HG03045 (cell line): ENCODE measurements around the gene NAALADL2.
"Not testable (repeated sequence)": the region's sequence is repeated elsewhere in the genome, so short reads cannot be mapped to it uniquely, and the experiment has no call there.

Experiments
- ATAC-seq: cut with Tn5 transposase; IDR thresholded peaks from one replicate; pipeline ENCODE4 v1.9.1; 2021; ENCODE audit warnings: mild to moderate bottlenecking, moderate library complexity; ENCODE audit not compliant: unreplicated experiment

Gene NAALADL2

DNA sequence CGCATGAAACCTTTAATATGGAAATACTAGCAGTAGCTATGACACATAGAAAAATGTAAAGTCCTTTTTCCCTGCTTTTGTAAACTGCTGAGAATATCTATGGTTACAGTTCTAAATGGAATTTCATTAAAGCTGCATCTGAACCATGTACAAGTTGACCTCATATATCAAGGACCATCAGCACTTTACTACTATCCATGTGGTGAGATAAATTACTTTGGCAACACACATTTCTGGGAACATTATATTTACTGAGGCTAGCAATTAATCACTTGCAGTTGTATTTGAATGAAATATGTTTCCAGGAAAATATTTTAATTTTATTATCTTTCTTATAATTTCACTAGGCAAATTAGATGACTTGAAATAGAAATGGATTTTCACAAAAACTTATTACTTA is 545.5 kb downstream of the NAALADL2 start:
- ATAC-seq: no peak

DNA sequence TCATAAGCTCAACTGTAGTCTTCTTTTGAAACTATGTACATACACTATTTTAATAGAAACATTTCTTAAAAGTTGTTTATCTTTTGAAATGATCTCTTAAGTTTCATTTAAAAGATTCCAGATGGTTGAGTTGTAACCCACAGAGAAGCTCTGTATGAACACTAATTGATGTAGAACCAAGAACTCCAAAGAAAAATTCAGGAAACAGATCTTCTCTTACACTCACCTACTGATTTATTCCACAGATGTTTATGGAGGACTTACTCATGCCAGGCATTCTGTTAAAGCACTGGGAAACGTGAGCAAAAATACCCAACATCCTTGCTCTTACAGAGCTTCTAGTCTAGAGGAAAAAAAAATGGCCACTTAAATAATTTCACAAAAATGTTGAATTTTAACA is 551.1 kb downstream of the NAALADL2 start:
- no peak for ATAC-seq

GRCh38 chr3:175411405-175411804 is 552.3 kb downstream of the NAALADL2 start:
- no peak for ATAC-seq

DNA sequence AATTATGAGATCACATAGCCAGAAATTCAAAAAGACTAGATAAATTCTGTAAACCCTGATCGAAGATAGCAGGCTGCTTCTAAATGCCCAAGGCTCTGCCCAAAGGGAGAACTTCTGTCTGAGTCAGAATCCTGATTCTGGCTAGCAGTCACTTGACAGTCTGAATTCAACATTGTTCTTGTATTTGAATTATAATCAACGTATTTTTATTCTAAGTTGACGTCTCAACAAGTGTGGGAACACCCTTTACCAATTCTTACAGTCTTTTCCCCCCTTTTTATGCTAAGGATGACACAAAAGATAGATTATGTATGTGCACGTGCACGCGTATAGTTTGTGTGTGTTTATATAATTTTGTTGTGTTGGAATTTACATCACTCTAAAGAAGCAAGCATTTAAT is 552.8 kb downstream of the NAALADL2 start:
- ATAC-seq: no peak

- no peak for ATAC-seq
These were observed 554.8 kb downstream of the NAALADL2 start for GRCh38 chr3:175413926-175414325.

- no peak for ATAC-seq
These were observed 557.5 kb downstream of the NAALADL2 start for GRCh38 chr3:175416600-175416999.

GRCh38 chr3:175417426-175417825 is 558.3 kb downstream of the NAALADL2 start:
- no peak for ATAC-seq

GRCh38 chr3:175421902-175422301 is 562.8 kb downstream of the NAALADL2 start:
- ATAC-seq: no peak

GRCh38 chr3:175422744-175423143 is 563.6 kb downstream of the NAALADL2 start:
- no peak for ATAC-seq

DNA sequence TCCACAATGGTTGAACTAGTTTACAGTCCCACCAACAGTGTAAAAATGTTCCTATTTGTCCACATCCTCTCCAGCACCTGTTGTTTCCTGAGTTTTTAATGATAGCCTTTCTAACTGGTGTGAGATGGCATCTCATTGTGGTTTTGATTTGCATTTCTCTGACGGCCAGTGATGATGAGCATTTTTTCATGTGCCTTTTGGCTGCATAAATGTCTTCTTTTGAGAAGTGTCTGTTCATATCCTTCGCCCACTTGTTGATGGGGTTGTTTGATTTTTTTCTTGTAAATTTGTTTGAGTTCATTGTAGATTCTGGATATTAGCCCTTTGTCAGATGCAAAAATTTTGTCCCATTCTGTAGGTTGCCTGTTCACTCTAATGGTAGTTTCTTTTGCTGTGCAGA is 564.7 kb downstream of the NAALADL2 start:
- ATAC-seq: not testable (repeated sequence)

DNA sequence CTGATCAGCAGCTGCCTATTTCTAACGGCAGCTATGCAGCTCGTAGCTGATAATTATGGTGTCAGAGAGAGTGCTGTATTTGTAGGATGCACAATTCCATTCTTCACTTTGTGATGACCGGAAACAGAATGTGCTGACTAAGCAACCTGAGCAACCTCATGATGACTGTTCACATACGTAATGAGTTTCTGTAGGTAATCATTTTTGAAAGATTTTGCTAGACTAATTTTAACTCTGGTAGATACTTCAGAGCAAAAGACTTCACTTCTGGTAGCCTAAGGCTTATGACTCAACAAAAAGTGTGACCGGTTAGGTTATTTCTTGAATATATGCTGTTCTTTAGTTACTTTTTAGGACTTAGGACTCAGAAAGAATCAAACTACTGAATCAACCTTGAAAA is 567.7 kb downstream of the NAALADL2 start:
- no peak for ATAC-seq

- ATAC-seq: no peak
These were observed 569.3 kb downstream of the NAALADL2 start for GRCh38 chr3:175428466-175428865.

DNA sequence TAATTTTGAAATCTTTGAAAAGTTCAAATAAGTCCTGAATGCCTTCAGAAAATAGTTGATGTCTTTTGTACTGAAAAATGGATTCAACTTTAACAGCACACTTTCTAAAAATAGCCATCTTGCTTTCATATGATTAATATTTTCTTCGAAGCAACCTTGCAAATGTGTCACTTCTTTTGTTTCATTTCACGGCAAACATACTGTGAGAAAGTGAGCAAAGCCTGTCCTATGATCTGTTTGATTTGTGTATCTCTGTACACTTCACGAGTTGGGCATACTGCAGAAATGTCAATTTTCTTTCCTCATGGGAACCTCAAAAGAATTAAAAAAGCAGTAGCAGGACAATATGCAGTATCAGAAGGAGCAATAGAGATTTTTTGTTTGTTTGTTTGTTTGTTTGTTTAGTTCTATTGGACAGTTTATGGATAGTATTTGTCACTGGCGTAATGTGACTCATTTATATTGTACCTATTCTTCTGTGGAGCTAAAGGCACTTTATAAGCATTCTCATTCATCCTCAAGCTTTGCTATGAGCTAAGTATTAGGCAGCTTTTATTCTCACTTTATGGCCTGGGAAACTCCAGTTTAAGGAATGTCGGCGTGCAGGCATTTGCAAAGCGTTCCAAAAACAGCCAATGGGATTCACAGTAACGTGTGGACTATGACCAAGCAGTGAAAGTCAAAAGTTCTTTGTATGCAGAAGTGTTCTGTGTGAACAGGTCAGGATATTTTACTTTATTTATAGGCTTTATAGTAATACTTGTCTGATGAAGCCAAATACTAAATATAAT is 572.0 kb downstream of the NAALADL2 start:
- ATAC-seq: no peak

GRCh38 chr3:175432376-175433025 is 573.4 kb downstream of the NAALADL2 start:
- no peak for ATAC-seq

GRCh38 chr3:175433026-175433674 is 574.0 kb downstream of the NAALADL2 start:
- no peak for ATAC-seq

DNA sequence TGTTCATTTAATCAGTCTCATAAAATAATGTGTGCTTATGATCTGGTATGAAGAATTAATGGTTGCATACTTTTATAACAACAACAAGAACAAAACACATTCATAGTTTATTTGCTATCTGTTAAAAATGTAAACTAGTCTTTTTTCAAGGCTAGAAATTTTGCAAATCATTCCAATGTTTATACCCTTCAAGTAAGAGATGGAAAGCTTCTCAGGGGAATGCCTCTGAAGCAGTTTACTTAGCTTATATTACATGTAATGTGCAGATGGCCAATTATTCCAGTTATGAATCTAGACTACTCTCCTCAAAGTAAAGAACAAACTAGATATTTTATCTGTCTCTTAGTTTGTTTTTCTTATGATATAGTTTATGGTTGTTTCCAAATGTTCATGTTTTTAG is 575.4 kb downstream of the NAALADL2 start:
- no peak for ATAC-seq

DNA sequence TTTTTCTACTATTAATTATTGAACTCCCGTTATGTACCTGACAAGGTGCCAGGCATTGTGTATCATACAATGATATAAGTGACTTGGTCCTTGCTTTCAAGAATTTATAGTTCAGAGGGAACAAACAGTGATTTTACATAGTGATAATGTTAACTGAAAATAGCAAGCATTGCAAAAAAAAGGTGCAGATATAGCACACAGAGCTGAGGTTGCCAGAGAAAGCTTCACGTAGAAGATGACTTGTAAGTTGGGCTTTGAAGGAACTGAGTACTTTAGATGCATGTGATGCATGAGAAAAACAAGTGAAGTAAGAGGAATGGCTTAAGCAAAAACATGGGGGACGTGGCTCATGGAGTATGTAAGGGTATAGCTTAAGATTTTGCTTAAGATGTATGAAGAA is 584.5 kb downstream of the NAALADL2 start:
- ATAC-seq: no peak

DNA sequence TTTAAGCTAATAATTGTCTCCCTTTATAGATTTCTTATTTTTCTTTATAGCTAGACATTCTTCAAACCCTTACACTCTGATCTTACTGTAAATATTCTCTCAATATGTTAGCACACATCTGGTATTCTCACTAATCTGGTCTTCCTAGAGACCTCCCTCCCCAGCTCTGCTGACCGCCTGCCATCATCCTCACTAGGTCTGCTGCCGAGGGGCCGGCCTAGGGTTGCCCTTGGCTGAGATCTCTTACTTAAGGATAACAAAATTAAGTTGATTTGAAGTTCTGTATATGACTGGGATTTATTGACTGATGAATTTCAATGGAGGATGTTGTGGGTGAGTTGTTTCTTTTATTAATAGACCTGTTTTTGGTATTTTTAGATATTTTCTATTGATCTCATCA is 586.6 kb downstream of the NAALADL2 start:
- ATAC-seq: no peak

- no peak for ATAC-seq
These were observed 588.4 kb downstream of the NAALADL2 start for GRCh38 chr3:175447521-175447920.

DNA sequence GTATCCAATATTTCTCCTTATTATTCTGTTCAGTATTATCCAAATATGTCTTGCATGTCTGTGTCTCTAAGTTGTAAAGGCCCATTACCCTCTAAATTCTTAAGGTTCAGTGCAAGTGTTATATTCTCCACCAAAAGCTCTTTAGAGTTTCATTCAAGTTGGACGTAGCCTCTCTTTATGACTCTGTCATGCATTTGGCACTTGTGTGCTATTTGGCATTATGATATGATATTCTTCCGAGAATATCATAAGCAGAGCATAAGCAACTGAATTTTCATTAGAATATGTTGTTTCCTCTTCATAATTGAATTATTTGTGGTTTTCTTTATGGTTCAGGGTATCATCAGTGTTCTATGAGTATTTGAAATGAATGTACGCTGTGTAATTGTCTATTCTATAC is 594.2 kb downstream of the NAALADL2 start:
- no peak for ATAC-seq

GRCh38 chr3:175456466-175456865 is 597.3 kb downstream of the NAALADL2 start:
- no peak for ATAC-seq

- no peak for ATAC-seq
These were observed 598.2 kb downstream of the NAALADL2 start for GRCh38 chr3:175457301-175457700.
